Spinal cord (tissue), 10 donors: Measurements from ENCODE around the gene PPP1R12A. TPM values are rescaled to one million over a fixed set of nuclear protein-coding genes. Genes with fewer than 3 reads are reported as not detected.
"Not testable (repeated sequence)": the region's sequence is repeated elsewhere in the genome, so short reads cannot be mapped to it uniquely, and the experiment has no call there.

Source experiments
- DNase-seq, 6 donors: peaks; one replicate each; pipeline versions ENCODE4 v3.0.0 to v3.0.0-alpha.2; 2013 to 2015; ENCODE audit warnings: low spot score in 6 of 6, low read depth in 4 of 6
- H3K27ac ChIP-seq: one replicate; pipeline ENCODE4 v1.5.1; 2013; ENCODE audit warnings: low read depth, low read length, control low read depth
- H3K27me3 ChIP-seq: one replicate; pipeline ENCODE4 v1.6.1; 2013; ENCODE audit warnings: low read length; ENCODE audit not compliant: control insufficient read depth, insufficient read depth
- H3K36me3 ChIP-seq: one replicate; pipeline ENCODE4 v1.6.1; 2013; ENCODE audit warnings: low read length; ENCODE audit not compliant: control insufficient read depth, insufficient read depth
- H3K4me1 ChIP-seq: one replicate; pipeline ENCODE4 v1.6.1; 2013; ENCODE audit warnings: low read length; ENCODE audit not compliant: control insufficient read depth, insufficient read depth
- H3K4me3 ChIP-seq: one replicate; pipeline ENCODE4 v1.5.1; 2013; ENCODE audit warnings: low read depth, low read length, control low read depth
- H3K9me3 ChIP-seq: one replicate; pipeline ENCODE4 v1.6.1; 2013; ENCODE audit warnings: low read length; ENCODE audit not compliant: control insufficient read depth, insufficient read depth
- WGBS: methylation state at CpG from one replicate; pipeline ENCODE4 v1.1.5; 2013; ENCODE audit warnings: missing lambda C conversion rate; ENCODE audit not compliant: insufficient coverage; 5-methylcytosine and 5-hydroxymethylcytosine counted together
- polyA plus RNA-seq, 2 donors: library from polyadenylated mRNA; unstranded; fragments of 120-200 nt; gene quantifications; one replicate each; pipeline ENCODE4 v1.2.1, GENCODE V29; 2013; ENCODE audit not compliant: insufficient read length in 2 of 2
- total RNA-seq, 2 donors: library from RNA; depleted of rRNA in 1 of 2; stranded (reverse); fragments of 120-200 nt in 1 of 2; fragments of >200 nt in 1 of 2; gene quantifications; one replicate each; pipeline versions ENCODE4 v1.2.3 to v1.2.4, GENCODE V29; 2013 to 2014
- donor health status: healthy.

PPP1R12A gene
- total and polyA plus RNA-seq, 4 donors, result 42.5 to 165 (median 94.0) TPM

DNA sequence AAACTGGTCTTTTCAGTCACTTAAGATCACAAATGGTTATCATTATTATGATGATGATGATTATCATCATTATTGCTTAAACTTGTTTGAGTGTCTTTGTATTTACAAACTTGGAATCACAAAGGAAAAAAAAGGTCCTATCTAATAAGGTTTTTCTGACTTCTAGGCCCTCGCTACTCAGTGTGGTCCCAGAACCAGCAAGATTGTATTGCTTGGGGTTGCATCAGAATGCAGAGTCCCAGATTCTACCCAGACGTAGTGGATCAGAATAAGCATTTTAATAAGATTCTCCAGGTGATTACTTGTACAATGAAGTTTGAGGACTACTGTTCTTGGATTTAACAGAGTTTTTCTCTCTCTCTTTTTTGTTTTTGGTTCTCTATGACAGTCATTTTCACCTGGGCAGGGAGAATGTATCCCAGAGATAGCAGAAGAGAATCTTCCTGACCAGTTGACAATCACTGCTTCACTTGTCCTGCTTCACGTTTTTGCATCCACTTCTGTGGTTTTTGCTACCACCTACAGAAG is 29.3 kb upstream of the PPP1R12A start:
- Histone ChIP-seq H3K9me3 (no peaks in the 10 kb centered on the region), H3K4me1 (no peaks in the 10 kb centered on the region), H3K27ac (no peak overlapping the region), H3K27me3 (no peaks in the 10 kb centered on the region), H3K36me3 (no peaks in the 10 kb centered on the region), H3K4me3 (no peak overlapping the region)
- WGBS, result 81% methylated on average over 3 of the region's 3 CpGs
- no peak for DNase-seq

DNA sequence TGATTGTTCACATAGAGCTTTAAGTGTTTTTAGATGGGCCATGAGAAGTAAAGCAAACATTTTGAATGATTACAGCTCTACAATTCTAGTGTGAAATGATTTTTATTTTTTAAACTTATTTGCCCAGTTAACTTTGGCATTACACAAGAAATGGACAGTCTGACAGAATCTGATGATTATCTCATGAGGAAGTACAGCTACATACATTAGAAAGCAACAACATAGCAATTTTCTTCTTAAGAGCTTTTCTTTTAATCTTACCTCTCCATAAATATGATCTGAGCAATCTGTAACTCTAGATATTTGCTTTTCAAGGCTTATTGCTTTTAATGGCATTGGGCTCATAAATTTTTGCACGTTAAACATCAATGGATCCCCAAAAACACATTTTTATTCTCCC is 26.5 kb upstream of the PPP1R12A start:
- WGBS, result no CpG with 5 or more reads among the region's 1 CpG
- H3K27me3 ChIP-seq, result no peaks in the 10 kb centered on the region
- no peaks in the 10 kb centered on the region for H3K4me1 ChIP-seq
- no peaks in the 10 kb centered on the region for H3K36me3 ChIP-seq
- H3K9me3 ChIP-seq, result no peaks in the 10 kb centered on the region
- H3K4me3 ChIP-seq, result no peak overlapping the region
- no peak overlapping the region for H3K27ac ChIP-seq
- DNase-seq, result peak in 1 of 6 donors; percentile 20

GRCh38 chr12:79959484-79959883 is 24.6 kb upstream of the PPP1R12A start:
- WGBS, result 29% methylated on average over 4 of the region's 4 CpGs
- Histone ChIP-seq H3K9me3 (peaks cover 4% of the 10 kb centered on the region), H3K27ac (no peak overlapping the region), H3K4me3 (no peak overlapping the region), H3K36me3 (no peaks in the 10 kb centered on the region), H3K27me3 (no peaks in the 10 kb centered on the region), H3K4me1 (no peaks in the 10 kb centered on the region)
- peak in 2 of 6 donors; percentile 27 to 60 for DNase-seq

- H3K36me3 ChIP-seq, result no peaks in the 10 kb centered on the region
- H3K27me3 ChIP-seq, result no peaks in the 10 kb centered on the region
- DNase-seq, result no peak
- 100% methylated on average over 1 of the region's 4 CpGs for WGBS
- no peak overlapping the region for H3K4me3 ChIP-seq
- no peaks in the 10 kb centered on the region for H3K4me1 ChIP-seq
- peaks cover 6% of the 10 kb centered on the region for H3K9me3 ChIP-seq
- H3K27ac ChIP-seq, result no peak overlapping the region
Measured at GRCh38 chr12:79956896-79957295, 22.0 kb upstream of the PPP1R12A start.

GRCh38 chr12:79955561-79955960 is 20.7 kb upstream of the PPP1R12A start:
- Histone ChIP-seq H3K4me1 (no peaks in the 10 kb centered on the region), H3K36me3 (no peaks in the 10 kb centered on the region), H3K9me3 (peaks cover 6% of the 10 kb centered on the region), H3K4me3 (no peak overlapping the region), H3K27me3 (no peaks in the 10 kb centered on the region), H3K27ac (no peak overlapping the region)
- 94% methylated on average over 3 of the region's 3 CpGs for whole genome bisulfite sequencing
- no peak for DNase-seq

DNA sequence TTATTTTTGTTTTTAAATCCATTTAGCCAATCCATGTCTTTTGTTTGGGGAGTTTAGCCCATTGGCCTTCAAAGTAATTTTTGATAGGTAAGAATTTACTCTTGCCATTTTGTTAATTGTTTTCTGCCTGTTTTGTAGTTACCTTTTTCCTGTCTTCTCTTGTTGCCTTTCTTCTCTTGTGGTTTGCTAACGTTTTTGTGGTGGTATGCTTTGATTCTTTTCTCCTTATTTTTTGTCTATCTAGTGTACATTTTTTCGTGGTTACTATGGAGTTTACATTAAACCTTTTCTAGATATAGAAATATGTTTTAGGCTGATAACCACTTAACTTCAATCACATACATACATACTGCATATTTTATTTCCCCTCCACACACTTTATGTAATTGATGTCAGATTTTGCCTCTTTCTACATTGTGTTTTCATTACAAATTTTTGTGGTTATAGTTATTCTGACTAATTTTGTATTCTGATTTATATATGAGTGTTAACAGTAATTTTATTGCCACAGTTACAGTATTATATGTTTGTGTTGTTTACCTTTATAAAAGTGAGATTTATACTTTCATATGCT is 19.2 kb upstream of the PPP1R12A start:
- no peak for DNase-seq
- peaks cover 6% of the 10 kb centered on the region for H3K9me3 ChIP-seq
- H3K4me1 ChIP-seq, result no peaks in the 10 kb centered on the region
- H3K27ac ChIP-seq, result no peak overlapping the region
- no peaks in the 10 kb centered on the region for H3K36me3 ChIP-seq
- no peak overlapping the region for H3K4me3 ChIP-seq
- WGBS, result no CpG with 5 or more reads among the region's 2 CpGs
- H3K27me3 ChIP-seq, result no peaks in the 10 kb centered on the region

DNA sequence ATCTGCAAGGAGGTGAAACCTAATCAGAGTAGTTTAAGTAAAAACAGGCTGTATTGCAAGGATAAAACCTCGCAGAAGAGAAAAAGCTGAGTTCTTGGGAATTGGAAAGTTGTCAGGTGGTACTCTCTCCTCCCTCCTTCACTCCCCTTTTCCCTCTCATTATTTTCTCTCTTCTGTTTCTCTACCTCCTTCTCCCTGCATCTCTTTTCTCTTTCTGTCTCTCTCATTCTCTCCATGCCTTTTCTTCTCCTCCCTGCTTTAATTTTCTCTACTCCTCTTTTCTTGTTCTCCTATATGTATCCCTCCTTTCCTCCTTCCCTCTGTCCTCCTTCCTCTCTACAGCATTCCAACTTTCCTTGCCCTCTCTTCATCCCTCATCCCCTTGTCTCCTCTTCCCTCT is 14.2 kb upstream of the PPP1R12A start:
- no CpG with 5 or more reads among the region's 1 CpG for WGBS
- Histone ChIP-seq H3K36me3 (no peaks in the 10 kb centered on the region), H3K4me1 (no peaks in the 10 kb centered on the region), H3K27ac (no peak overlapping the region), H3K9me3 (peaks cover 2% of the 10 kb centered on the region), H3K4me3 (no peak overlapping the region), H3K27me3 (no peaks in the 10 kb centered on the region)
- DNase-seq, result no peak

DNA sequence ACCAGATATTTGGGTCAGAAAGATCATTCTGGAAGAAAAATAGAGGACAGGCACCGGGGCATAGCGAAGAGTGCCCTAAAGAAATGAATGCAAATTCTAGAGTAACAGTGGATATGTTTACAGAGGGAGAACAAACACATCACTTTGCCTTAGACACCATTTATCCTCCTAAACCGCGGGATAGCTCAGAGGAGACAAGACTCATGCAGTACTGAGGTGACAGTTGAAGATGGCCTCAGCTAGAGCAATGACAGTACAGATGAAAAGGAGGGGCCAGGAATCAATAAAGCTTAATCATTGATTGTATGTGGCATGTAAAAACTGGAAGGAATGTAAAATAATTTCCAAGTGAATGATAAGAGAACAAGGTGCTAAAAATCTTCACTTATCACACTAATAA is 10.5 kb upstream of the PPP1R12A start:
- no peaks in the 10 kb centered on the region for H3K9me3 ChIP-seq
- H3K36me3 ChIP-seq, result no peaks in the 10 kb centered on the region
- no CpG with 5 or more reads among the region's 4 CpGs for WGBS
- no peaks in the 10 kb centered on the region for H3K27me3 ChIP-seq
- no peak overlapping the region for H3K4me3 ChIP-seq
- DNase-seq, result no peak
- no peak overlapping the region for H3K27ac ChIP-seq
- H3K4me1 ChIP-seq, result no peaks in the 10 kb centered on the region

- DNase-seq, result no peak
- Histone ChIP-seq H3K27me3 (no peaks in the 10 kb centered on the region), H3K4me1 (no peaks in the 10 kb centered on the region), H3K9me3 (no peaks in the 10 kb centered on the region), H3K27ac (no peak overlapping the region), H3K4me3 (no peak overlapping the region), H3K36me3 (no peaks in the 10 kb centered on the region)
- 100% methylated on average over 1 of the region's 3 CpGs for WGBS
Measured at GRCh38 chr12:79944565-79944964, 9.7 kb upstream of the PPP1R12A start.

GRCh38 chr12:79942846-79943245 is 7.9 kb upstream of the PPP1R12A start:
- not testable (repeated sequence) for H3K4me1 ChIP-seq, DNase-seq, H3K9me3 ChIP-seq, H3K27me3 ChIP-seq, H3K27ac ChIP-seq, H3K36me3 ChIP-seq, H3K4me3 ChIP-seq
- no CpG with 5 or more reads among the region's 2 CpGs for WGBS
